H9 (cell line): ENCODE results near the gene HHATL. TPM values are rescaled to one million over a fixed set of nuclear protein-coding genes. Genes with fewer than 3 reads are reported as not detected.

Experiments used
- DNase-seq: peaks from one replicate; pipeline ENCODE4 v3.0.0-alpha.2; 2017
- H2AFZ ChIP-seq: one replicate; pipeline ENCODE4 v1.6.1; 2013; ENCODE audit warnings: mild to moderate bottlenecking, low read length, control low read depth, moderate library complexity
- H2AK5ac ChIP-seq: 2 replicates; pipeline ENCODE4 v1.6.1; 2013; ENCODE audit warnings: low read length, control low read depth, mixed read lengths; ENCODE audit not compliant: insufficient read length
- H2BK120ac ChIP-seq: one replicate; pipeline ENCODE4 v1.6.1; 2013; ENCODE audit warnings: low read depth, mild to moderate bottlenecking, low read length, control low read depth, inconsistent platforms; ENCODE audit not compliant: poor library complexity, severe bottlenecking
- H2BK12ac ChIP-seq: 2 replicates; pipeline ENCODE4 v1.6.1; 2013; ENCODE audit warnings: low read length, control low read depth, mixed read lengths, low read depth; ENCODE audit not compliant: insufficient read length
- H2BK15ac ChIP-seq: 2 replicates; pipeline ENCODE4 v1.6.1; 2013; ENCODE audit warnings: low read depth, low read length, control low read depth
- H2BK20ac ChIP-seq: one replicate; pipeline ENCODE4 v1.6.1; 2013; ENCODE audit warnings: low read depth, mild to moderate bottlenecking, low read length, control low read depth, inconsistent platforms; ENCODE audit not compliant: poor library complexity, severe bottlenecking
- H2BK5ac ChIP-seq: 2 replicates; pipeline ENCODE4 v1.6.1; 2013; ENCODE audit warnings: low read length, control low read depth, mixed read lengths; ENCODE audit not compliant: insufficient read length
- H3K14ac ChIP-seq: 2 replicates; pipeline ENCODE4 v1.6.1; 2013; ENCODE audit warnings: low read length, control low read depth; ENCODE audit not compliant: insufficient read depth
- H3K18ac ChIP-seq: 2 replicates; pipeline ENCODE4 v1.6.1; 2013; ENCODE audit warnings: low read depth, mild to moderate bottlenecking, mixed read lengths, low read length, control low read depth; ENCODE audit not compliant: insufficient read length
- H3K23ac ChIP-seq: 2 replicates; pipeline ENCODE4 v1.6.1; 2013; ENCODE audit warnings: low read length, control low read depth, mixed read lengths, low read depth; ENCODE audit not compliant: insufficient read length
- H3K23me2 ChIP-seq: 2 replicates; pipeline ENCODE4 v1.6.1; 2013; ENCODE audit warnings: low read depth, mild to moderate bottlenecking, mixed read lengths, low read length, control low read depth; ENCODE audit not compliant: insufficient read length, poor library complexity, severe bottlenecking
- H3K27ac ChIP-seq: 2 replicates; pipeline ENCODE4 v1.5.1; 2013; ENCODE audit warnings: low read length, control low read depth, mixed read lengths, low read depth; ENCODE audit not compliant: insufficient read length
- H3K27me3 ChIP-seq: 2 replicates; pipeline ENCODE4 v1.6.1; 2013; ENCODE audit warnings: low read length, control low read depth, inconsistent platforms; ENCODE audit not compliant: insufficient read depth
- H3K4ac ChIP-seq: 2 replicates; pipeline ENCODE4 v1.6.1; 2013; ENCODE audit warnings: low read depth, mild to moderate bottlenecking, control low read depth, inconsistent platforms, low read length, moderate library complexity
- H3K4me1 ChIP-seq: 2 replicates; pipeline ENCODE4 v1.6.1; 2013; ENCODE audit warnings: low read length, control low read depth, inconsistent platforms; ENCODE audit not compliant: insufficient read depth
- H3K4me2 ChIP-seq: 2 replicates; pipeline ENCODE4 v1.6.1; 2013; ENCODE audit warnings: low read length, control low read depth, mixed read lengths; ENCODE audit not compliant: insufficient read length, insufficient read depth
- H3K56ac ChIP-seq: 2 replicates; pipeline ENCODE4 v1.6.1; 2013; ENCODE audit warnings: low read depth, mild to moderate bottlenecking, mixed read lengths, low read length, control low read depth; ENCODE audit not compliant: insufficient read length
- H3K79me1 ChIP-seq: 2 replicates; pipeline ENCODE4 v1.6.1; 2013; ENCODE audit warnings: low read depth, mild to moderate bottlenecking, moderate library complexity, low read length, control low read depth, inconsistent platforms; ENCODE audit not compliant: insufficient read depth, poor library complexity, severe bottlenecking
- H3K79me2 ChIP-seq: 2 replicates; pipeline ENCODE4 v1.6.1; 2013; ENCODE audit warnings: low read length, control low read depth, inconsistent platforms; ENCODE audit not compliant: insufficient read depth
- H3K9ac ChIP-seq: 2 replicates; pipeline ENCODE4 v1.6.1; 2013; ENCODE audit warnings: low read length, control low read depth, mixed read lengths; ENCODE audit not compliant: insufficient read length; ENCODE audit errors: extremely low read depth
- H3K9me3 ChIP-seq: one replicate; pipeline ENCODE4 v1.6.1; 2013; ENCODE audit warnings: low read depth, low read length, inconsistent platforms; ENCODE audit not compliant: control insufficient read depth
- H3T11ph ChIP-seq: one replicate; pipeline ENCODE4 v1.6.1; 2013; ENCODE audit warnings: mild to moderate bottlenecking, low read length, control low read depth, inconsistent platforms
- H4K20me1 ChIP-seq: one replicate; pipeline ENCODE4 v1.6.1; 2013; ENCODE audit not compliant: control insufficient read depth, insufficient read length, insufficient read depth
- H4K5ac ChIP-seq: 2 replicates; pipeline ENCODE4 v1.6.1; 2013; ENCODE audit warnings: low read depth, mild to moderate bottlenecking, mixed read lengths, low read length, control low read depth; ENCODE audit not compliant: insufficient read length
- H4K8ac ChIP-seq: replicated peaks from 2 replicates; pipeline ENCODE4 v1.6.1; 2013; ENCODE audit warnings: low read length, control low read depth, mixed read lengths, low read depth; ENCODE audit not compliant: insufficient read length
- H4K91ac ChIP-seq: 2 replicates; pipeline ENCODE4 v1.6.1; 2013; ENCODE audit warnings: low read depth, mild to moderate bottlenecking, moderate library complexity, mixed read lengths, low read length, control low read depth; ENCODE audit not compliant: insufficient read length
- H3K27ac Mint-ChIP-seq, 3 experiments: 2 replicates in 2 of 3; 3 replicates in 1 of 3; pipeline ENCODE4 v1.8.0; 2020 to 2021; ENCODE audit warnings: mixed read lengths in 3 of 3, mild to moderate bottlenecking in 1 of 3, moderate library complexity in 1 of 3
- H3K27me3 Mint-ChIP-seq: 2 replicates; pipeline ENCODE4 v1.8.0; 2021; ENCODE audit warnings: low read depth, mild to moderate bottlenecking, moderate library complexity, mixed read lengths
- H3K36me3 Mint-ChIP-seq, 3 experiments: 2 replicates in 2 of 3; 3 replicates in 1 of 3; pipeline ENCODE4 v1.8.0; 2020 to 2021; ENCODE audit warnings: low read depth in 3 of 3, mixed read lengths in 3 of 3; ENCODE audit not compliant: insufficient read depth in 1 of 3
- H3K4me1 Mint-ChIP-seq, 2 experiments: 2 replicates each; pipeline ENCODE4 v1.8.0; 2020; ENCODE audit warnings: mixed read lengths in 2 of 2
- H3K4me3 Mint-ChIP-seq, 2 experiments: 2 replicates in 1 of 2; 3 replicates in 1 of 2; pipeline ENCODE4 v1.8.0; 2020 to 2021; ENCODE audit warnings: mild to moderate bottlenecking in 2 of 2, mixed read lengths in 2 of 2, moderate library complexity in 1 of 2
- H3K9me3 Mint-ChIP-seq, 2 experiments: 2 replicates in 1 of 2; 3 replicates in 1 of 2; pipeline ENCODE4 v1.8.0; 2020; ENCODE audit warnings: mild to moderate bottlenecking in 2 of 2, mixed read lengths in 2 of 2, moderate library complexity in 1 of 2
- CTCF ChIP-seq: fragments of 200-600 bp; sonication (generic); conservative IDR thresholded peaks from 3 replicates; pipeline ENCODE4 v1.8.0; 2021; ENCODE audit warnings: antibody characterized with exemption, mild to moderate bottlenecking
- whole genome bisulfite sequencing: extraction: QIAGEN DNeasy Blood & Tissue Kit; methylation state at CpG from one replicate; pipeline ENCODE4 v1.1.7; 2013; ENCODE audit warnings: missing lambda C conversion rate, low lambda C conversion rate, mixed read lengths; ENCODE audit not compliant: insufficient read length; ENCODE audit errors: extremely low coverage; 5-methylcytosine and 5-hydroxymethylcytosine counted together
- total RNA-seq: library from RNA; stranded (reverse); gene quantifications from 2 replicates; pipeline ENCODE4 v1.2.1, GENCODE V29; 2021

Gene HHATL
- total RNA-seq, 1 experiment from 2014 or later = 0.46 TPM

- no peak overlapping the region for H4K5ac ChIP-seq
- no peak overlapping the region for H4K8ac ChIP-seq
- H2BK15ac ChIP-seq = no peak overlapping the region
- H2BK20ac ChIP-seq = no peak overlapping the region
- no peaks in the 10 kb centered on the region for H3K9me3 ChIP-seq
- H3K79me2 ChIP-seq = no peaks in the 10 kb centered on the region
- no peaks in the 10 kb centered on the region for H3K79me1 ChIP-seq
- H3K27me3 ChIP-seq = no peaks in the 10 kb centered on the region
- no peak overlapping the region for H2BK120ac ChIP-seq
- H4K20me1 ChIP-seq = no peaks in the 10 kb centered on the region
- H3K4me2 ChIP-seq = no peak overlapping the region
- H3K36me3 Mint-ChIP-seq = no peaks in the 10 kb centered on the region; a peak in 1 of 7 replicates
- H3K23me2 ChIP-seq = no peaks in the 10 kb centered on the region
- H3K4me1 ChIP-seq = no peaks in the 10 kb centered on the region
- H3K9me3 Mint-ChIP-seq = no peaks in the 10 kb centered on the region
- H3K23ac ChIP-seq = no peak overlapping the region
- no peak overlapping the region for H3K9ac ChIP-seq
- no peak overlapping the region for H2AFZ ChIP-seq
- no peak for TF ChIP-seq CTCF
- H3K14ac ChIP-seq = no peak overlapping the region; the same call in 1 of the 2 replicates
- no peak overlapping the region; a peak in 2 of 7 replicates for H3K27ac Mint-ChIP-seq
- no peak overlapping the region for H3K4me3 Mint-ChIP-seq
- no peak overlapping the region for H2AK5ac ChIP-seq
- no CpG with 5 or more reads among the region's 10 CpGs for WGBS
- H3K27ac ChIP-seq = no peak overlapping the region
- H3K27me3 Mint-ChIP-seq = peaks cover 2% of the 10 kb centered on the region; the same call in 1 of the 2 replicates
- H3K4me1 Mint-ChIP-seq = peaks cover 9 to 21% of the 10 kb centered on the region in 2 experiments
- H3K18ac ChIP-seq = no peak overlapping the region
- no peak overlapping the region for H3K4ac ChIP-seq
- H3T11ph ChIP-seq = no peak overlapping the region
- H2BK5ac ChIP-seq = no peak overlapping the region
- peak; percentile 20 for DNase-seq
- H3K56ac ChIP-seq = no peak overlapping the region
- H2BK12ac ChIP-seq = no peak overlapping the region
- no peak overlapping the region for H4K91ac ChIP-seq
These were observed 3.5 kb upstream of the HHATL start for GRCh38 chr3:42705962-42706585.
